Transverse colon (tissue), 4 donors: ENCODE results near the gene PMP22.

Experiments
- POLR2A ChIP-seq: fragments of 450-650 bp; IDR thresholded peaks from one replicate; pipeline ENCODE4 v1.6.1; 2016; ENCODE audit warnings: antibody characterized with exemption, mild to moderate bottlenecking, moderate library complexity
- POLR2AphosphoS5 ChIP-seq, 3 donors: sonication (generic); formaldehyde crosslinking; IDR thresholded peaks; one replicate each; pipeline ENCODE4 v1.6.1; 2016; ENCODE audit warnings: antibody characterized with exemption in 3 of 3
- TF ChIP-seq, protein P1 (sequence below), 5 experiments: fragments of 200-600 bp in 3 of 5; fragments of 450-650 bp in 2 of 5; sonication (generic) in 3 of 5; IDR thresholded peaks; 1 replicate in 2 of 5; 2 replicates in 3 of 5; pipeline ENCODE4 v1.5.1; 2016 to 2017; ENCODE audit warnings: antibody characterized with exemption in 5 of 5, inconsistent platforms in 3 of 5, mild to moderate bottlenecking in 2 of 5, moderate library complexity in 1 of 5

DNA sequence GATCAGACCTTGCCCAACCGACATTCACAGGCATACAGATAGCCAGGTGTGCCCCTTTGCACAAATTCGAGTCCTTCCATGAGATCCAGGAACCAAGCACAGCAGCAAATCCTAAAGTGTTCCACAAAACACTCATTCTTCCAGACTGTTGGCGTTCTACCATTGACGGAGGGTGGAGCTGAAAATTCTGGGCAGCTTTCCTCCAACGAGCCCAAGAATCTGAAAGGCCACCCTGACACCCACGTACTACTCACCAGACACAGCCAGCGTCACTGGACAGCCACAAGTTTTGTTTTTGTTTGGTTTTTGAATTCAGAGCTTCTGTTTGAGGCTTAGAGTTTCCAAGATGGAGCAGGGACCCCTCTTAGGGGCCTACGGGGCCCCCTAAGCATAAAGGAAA lies 83.8 kb downstream of the PMP22 start:
- TF ChIP-seq POLR2A (no peak), POLR2AphosphoS5 (IDR thresholded peaks at IDR 0.05) (no peak)
- TF ChIP-seq, protein P1, sequence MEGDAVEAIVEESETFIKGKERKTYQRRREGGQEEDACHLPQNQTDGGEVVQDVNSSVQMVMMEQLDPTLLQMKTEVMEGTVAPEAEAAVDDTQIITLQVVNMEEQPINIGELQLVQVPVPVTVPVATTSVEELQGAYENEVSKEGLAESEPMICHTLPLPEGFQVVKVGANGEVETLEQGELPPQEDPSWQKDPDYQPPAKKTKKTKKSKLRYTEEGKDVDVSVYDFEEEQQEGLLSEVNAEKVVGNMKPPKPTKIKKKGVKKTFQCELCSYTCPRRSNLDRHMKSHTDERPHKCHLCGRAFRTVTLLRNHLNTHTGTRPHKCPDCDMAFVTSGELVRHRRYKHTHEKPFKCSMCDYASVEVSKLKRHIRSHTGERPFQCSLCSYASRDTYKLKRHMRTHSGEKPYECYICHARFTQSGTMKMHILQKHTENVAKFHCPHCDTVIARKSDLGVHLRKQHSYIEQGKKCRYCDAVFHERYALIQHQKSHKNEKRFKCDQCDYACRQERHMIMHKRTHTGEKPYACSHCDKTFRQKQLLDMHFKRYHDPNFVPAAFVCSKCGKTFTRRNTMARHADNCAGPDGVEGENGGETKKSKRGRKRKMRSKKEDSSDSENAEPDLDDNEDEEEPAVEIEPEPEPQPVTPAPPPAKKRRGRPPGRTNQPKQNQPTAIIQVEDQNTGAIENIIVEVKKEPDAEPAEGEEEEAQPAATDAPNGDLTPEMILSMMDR (IDR thresholded peaks at IDR 0.05) = no peak
